Neural progenitor cell (in vitro differentiated cells): ENCODE measurements around the gene VOPP1. TPM values are rescaled to one million over a fixed set of nuclear protein-coding genes. Genes with fewer than 3 reads are reported as not detected.

Source experiments
- DNase-seq: peaks from one replicate; pipeline ENCODE4 v3.0.0-alpha.2; 2016; ENCODE audit warnings: low spot score
- H2AFZ ChIP-seq: fragments of 200-600 bp; sonication (generic); replicated peaks from 2 replicates; pipeline ENCODE4 v1.6.1; 2016; ENCODE audit warnings: antibody characterized with exemption
- H3F3A ChIP-seq: fragments of 200-600 bp; sonication (generic); 2 replicates; pipeline ENCODE4 v1.6.1; 2016; ENCODE audit warnings: antibody characterized with exemption, low read depth
- H3K27ac ChIP-seq: fragments of 200-600 bp; sonication (generic); 2 replicates; pipeline ENCODE4 v1.5.1; 2016; ENCODE audit warnings: mild to moderate bottlenecking
- H3K27me3 ChIP-seq: fragments of 200-600 bp; sonication (generic); 2 replicates; pipeline ENCODE4 v1.6.1; 2016; ENCODE audit warnings: mild to moderate bottlenecking, moderate library complexity
- H3K36me3 ChIP-seq: fragments of 200-600 bp; sonication (generic); 2 replicates; pipeline ENCODE4 v1.5.1; 2016
- H3K4me1 ChIP-seq: fragments of 200-600 bp; sonication (generic); 2 replicates; pipeline ENCODE4 v1.6.1; 2016; ENCODE audit warnings: mixed run types
- H3K4me2 ChIP-seq: fragments of 200-600 bp; sonication (generic); 2 replicates; pipeline ENCODE4 v1.6.1; 2016
- H3K4me3 ChIP-seq: fragments of 200-600 bp; sonication (generic); 2 replicates; pipeline ENCODE4 v1.5.1; 2016
- H3K79me2 ChIP-seq: fragments of 200-600 bp; sonication (generic); 2 replicates; pipeline ENCODE4 v1.6.1; 2016; ENCODE audit warnings: low read depth
- H3K9ac ChIP-seq: fragments of 200-600 bp; sonication (generic); 2 replicates; pipeline ENCODE4 v1.6.1; 2016
- H3K9me3 ChIP-seq: fragments of 200-600 bp; sonication (generic); 2 replicates; pipeline ENCODE4 v1.5.1; 2016; ENCODE audit warnings: low read depth
- H4K20me1 ChIP-seq: fragments of 200-600 bp; sonication (generic); 2 replicates; pipeline ENCODE4 v1.6.1; 2016; ENCODE audit warnings: low read depth
- H3K27ac Mint-ChIP-seq: 3 replicates; pipeline ENCODE4 v1.8.0; 2021; ENCODE audit warnings: mixed read lengths
- H3K27me3 Mint-ChIP-seq: 2 replicates; pipeline ENCODE4 v1.8.0; 2022; ENCODE audit warnings: low read depth, mild to moderate bottlenecking, inconsistent platforms, moderate library complexity, mixed read lengths; ENCODE audit not compliant: insufficient read depth
- H3K36me3 Mint-ChIP-seq: 3 replicates; pipeline ENCODE4 v1.8.0; 2021; ENCODE audit warnings: mixed read lengths
- H3K4me1 Mint-ChIP-seq: 3 replicates; pipeline ENCODE4 v1.8.0; 2021; ENCODE audit warnings: mixed read lengths
- H3K4me3 Mint-ChIP-seq: 3 replicates; pipeline ENCODE4 v1.8.0; 2021; ENCODE audit warnings: mild to moderate bottlenecking, moderate library complexity, mixed read lengths
- H3K9me3 Mint-ChIP-seq: 3 replicates; pipeline ENCODE4 v1.8.0; 2020; ENCODE audit warnings: mixed read lengths
- EZH2 ChIP-seq: fragments of 200-600 bp; sonication (generic); IDR thresholded peaks from 2 replicates; pipeline ENCODE4 v1.6.1; 2017; ENCODE audit warnings: antibody characterized with exemption, mild to moderate bottlenecking, moderate library complexity
- EZH2phosphoT487 ChIP-seq: fragments of 200-600 bp; sonication (generic); IDR thresholded peaks from 2 replicates; pipeline ENCODE4 v1.6.1; 2017; ENCODE audit warnings: antibody characterized with exemption
- total RNA-seq: library from RNA; depleted of rRNA; stranded (reverse); fragments of >200 nt; gene quantifications from 2 replicates; pipeline ENCODE4 v1.2.3, GENCODE V29; 2015; ENCODE audit warnings: low replicate concordance
- TF ChIP-seq, protein P1 (sequence below): fragments of 200-600 bp; sonication (generic); IDR thresholded peaks from 2 replicates; pipeline ENCODE4 v1.5.1; 2017; ENCODE audit warnings: antibody characterized with exemption, mild to moderate bottlenecking

Gene VOPP1
- total RNA-seq, 1 donor from 2014 or later: 46.6 TPM

DNA sequence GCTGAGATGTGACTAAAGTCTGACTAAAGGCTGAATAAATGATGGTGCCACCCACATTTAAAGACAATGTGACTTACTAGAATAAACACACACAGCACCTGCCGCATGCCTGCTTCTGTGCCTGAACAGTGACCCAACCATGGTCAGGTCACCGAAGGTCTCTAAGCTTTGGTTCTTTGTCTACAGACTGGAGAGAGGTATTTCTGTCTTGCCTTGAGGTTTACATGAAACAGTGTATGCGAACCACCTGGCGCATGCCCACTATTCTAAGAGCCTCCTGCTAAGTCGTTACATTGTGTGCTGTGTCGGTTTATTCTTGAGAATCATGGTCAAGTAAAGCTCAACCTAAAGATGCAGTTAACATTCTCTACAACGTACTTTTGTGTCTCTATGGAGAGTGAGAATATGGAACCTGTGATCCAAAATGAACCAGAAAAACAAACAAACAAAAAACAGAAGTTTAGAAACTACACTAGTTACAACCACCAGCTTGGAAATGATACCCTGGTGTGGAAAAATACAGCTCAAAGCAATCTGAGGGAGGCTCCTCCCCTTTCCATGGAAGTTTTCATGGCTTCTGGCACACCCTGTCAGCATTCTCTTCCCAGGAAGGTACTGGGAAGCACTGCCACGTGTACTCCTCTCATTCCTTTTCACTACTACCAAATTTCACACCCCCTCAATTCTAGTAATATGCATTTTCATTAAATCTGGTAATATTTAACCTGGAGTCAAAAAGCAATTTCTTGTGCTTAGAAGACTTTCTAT, 40.0 kb downstream of the VOPP1 start:
- Mint-ChIP-seq H3K27ac (no peak overlapping the region), H3K27me3 (peaks cover 2% of the 10 kb centered on the region), H3K9me3 (peaks cover 5% of the 10 kb centered on the region), H3K4me3 (no peak overlapping the region), H3K36me3 (peaks cover 11% of the 10 kb centered on the region), H3K4me1 (peaks cover 17% of the 10 kb centered on the region)
- H4K20me1 ChIP-seq: peaks cover 76% of the 10 kb centered on the region
- no peak overlapping the region for H3K4me2 ChIP-seq
- no peaks in the 10 kb centered on the region for H3K36me3 ChIP-seq
- H3F3A ChIP-seq: peaks cover 7% of the 10 kb centered on the region
- no peak for DNase-seq
- H3K4me1 ChIP-seq: peaks cover 14% of the 10 kb centered on the region
- TF ChIP-seq, protein P1, sequence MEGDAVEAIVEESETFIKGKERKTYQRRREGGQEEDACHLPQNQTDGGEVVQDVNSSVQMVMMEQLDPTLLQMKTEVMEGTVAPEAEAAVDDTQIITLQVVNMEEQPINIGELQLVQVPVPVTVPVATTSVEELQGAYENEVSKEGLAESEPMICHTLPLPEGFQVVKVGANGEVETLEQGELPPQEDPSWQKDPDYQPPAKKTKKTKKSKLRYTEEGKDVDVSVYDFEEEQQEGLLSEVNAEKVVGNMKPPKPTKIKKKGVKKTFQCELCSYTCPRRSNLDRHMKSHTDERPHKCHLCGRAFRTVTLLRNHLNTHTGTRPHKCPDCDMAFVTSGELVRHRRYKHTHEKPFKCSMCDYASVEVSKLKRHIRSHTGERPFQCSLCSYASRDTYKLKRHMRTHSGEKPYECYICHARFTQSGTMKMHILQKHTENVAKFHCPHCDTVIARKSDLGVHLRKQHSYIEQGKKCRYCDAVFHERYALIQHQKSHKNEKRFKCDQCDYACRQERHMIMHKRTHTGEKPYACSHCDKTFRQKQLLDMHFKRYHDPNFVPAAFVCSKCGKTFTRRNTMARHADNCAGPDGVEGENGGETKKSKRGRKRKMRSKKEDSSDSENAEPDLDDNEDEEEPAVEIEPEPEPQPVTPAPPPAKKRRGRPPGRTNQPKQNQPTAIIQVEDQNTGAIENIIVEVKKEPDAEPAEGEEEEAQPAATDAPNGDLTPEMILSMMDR: no peak
- TF ChIP-seq EZH2 (no peak), EZH2phosphoT487 (no peak)
- no peak overlapping the region for H3K9ac ChIP-seq
- no peak overlapping the region for H3K4me3 ChIP-seq
- H3K27me3 ChIP-seq: no peaks in the 10 kb centered on the region
- no peaks in the 10 kb centered on the region for H3K9me3 ChIP-seq
- peaks cover 56% of the 10 kb centered on the region for H3K79me2 ChIP-seq
- no peak overlapping the region for H3K27ac ChIP-seq
- H2AFZ ChIP-seq: no peak overlapping the region

DNA sequence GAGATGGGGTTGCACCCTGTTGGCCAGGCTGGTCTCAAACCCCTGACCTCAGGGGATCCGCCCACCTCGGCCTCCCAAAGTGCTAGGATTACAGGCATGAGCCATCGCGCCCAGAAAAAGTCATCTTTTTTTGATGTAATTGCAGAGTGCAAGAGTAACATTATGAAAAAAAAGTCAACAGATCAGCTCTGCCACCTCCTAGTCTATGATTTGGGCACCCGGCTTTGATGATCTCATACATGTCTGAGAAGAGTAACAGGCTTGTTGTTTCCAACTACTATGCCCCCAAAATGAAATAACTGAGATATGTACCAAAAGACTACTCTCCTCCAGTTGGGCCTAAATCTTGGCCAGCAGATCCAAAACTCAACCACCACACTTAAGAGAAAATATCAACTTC, 40.8 kb downstream of the VOPP1 start:
- Histone ChIP-seq H3K79me2 (peaks cover 56% of the 10 kb centered on the region), H3K9me3 (no peaks in the 10 kb centered on the region), H3K4me3 (no peak overlapping the region), H2AFZ (no peak overlapping the region), H3K27me3 (no peaks in the 10 kb centered on the region), H3K27ac (no peak overlapping the region), H3K36me3 (no peaks in the 10 kb centered on the region), H3K4me2 (no peak overlapping the region), H4K20me1 (peaks cover 76% of the 10 kb centered on the region), H3K9ac (no peak overlapping the region), H3K4me1 (peaks cover 14% of the 10 kb centered on the region), H3F3A (peaks cover 15% of the 10 kb centered on the region)
- DNase-seq: no peak
- H3K27me3 Mint-ChIP-seq: peaks cover 2% of the 10 kb centered on the region
- no peak overlapping the region for H3K4me3 Mint-ChIP-seq
- peaks cover 5% of the 10 kb centered on the region for H3K9me3 Mint-ChIP-seq
- H3K27ac Mint-ChIP-seq: no peak overlapping the region
- no peak for TF ChIP-seq EZH2phosphoT487
- no peak for TF ChIP-seq EZH2
- TF ChIP-seq, protein P1: no peak
- peaks cover 18% of the 10 kb centered on the region for H3K4me1 Mint-ChIP-seq
- peaks cover 11% of the 10 kb centered on the region for H3K36me3 Mint-ChIP-seq

DNA sequence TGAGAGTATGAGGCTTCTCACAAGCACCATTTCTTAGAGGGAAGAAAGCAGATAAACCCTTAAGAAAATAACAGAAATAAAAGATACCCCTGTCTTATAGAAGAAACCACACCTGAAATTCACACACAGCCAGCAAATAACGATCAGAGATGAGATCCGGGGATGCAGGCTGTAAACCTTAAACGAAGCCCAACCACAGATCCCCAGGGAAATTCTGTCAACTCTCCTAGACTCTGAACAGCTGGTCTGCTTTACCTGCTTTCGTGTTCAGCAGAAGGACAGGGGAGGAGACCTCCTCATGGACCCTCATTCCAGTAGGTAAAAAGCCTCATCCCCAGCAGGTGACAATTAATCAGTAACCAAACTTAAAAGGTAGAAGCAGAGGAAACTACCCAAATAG, 45.0 kb downstream of the VOPP1 start:
- no peak overlapping the region for H3K27ac Mint-ChIP-seq

More for the DNA sequence above, 45.0 kb downstream of the VOPP1 start:
- TF ChIP-seq EZH2phosphoT487 (no peak), EZH2 (no peak)
- TF ChIP-seq, protein P1: no peak
- Mint-ChIP-seq H3K36me3 (peaks cover 12% of the 10 kb centered on the region), H3K4me3 (no peak overlapping the region), H3K27me3 (peaks cover 4% of the 10 kb centered on the region), H3K4me1 (peaks cover 21% of the 10 kb centered on the region), H3K9me3 (peaks cover 5% of the 10 kb centered on the region)
- Histone ChIP-seq H3K27ac (peak overlapping the region; percentile 14), H3K36me3 (no peaks in the 10 kb centered on the region), H4K20me1 (peaks cover 75% of the 10 kb centered on the region), H3K9me3 (no peaks in the 10 kb centered on the region), H3K9ac (no peak overlapping the region), H3K4me3 (no peak overlapping the region), H3K4me2 (peak overlapping the region; percentile 36), H2AFZ (no peak overlapping the region), H3K4me1 (peaks cover 22% of the 10 kb centered on the region), H3K79me2 (peaks cover 66% of the 10 kb centered on the region), H3K27me3 (no peaks in the 10 kb centered on the region), H3F3A (peaks cover 18% of the 10 kb centered on the region)
- DNase-seq: no peak
